Measurements from ENCODE around the gene REC8.

Gene REC8

GRCh38 chr14:24160499-24160849 is 11.4 kb upstream of the REC8 start:
- no peak for DNase-seq

- peak; percentile 90 for DNase-seq
These were observed 10.8 kb upstream of the REC8 start, which contains the start of gene IRF9 for GRCh38 chr14:24160850-24161804. TSS of gene IRF9 (plus strand) at chr14:24161265. CDS start at chr14:24162145, 880 bp downstream.

GRCh38 chr14:24162093-24162492 is 9.8 kb upstream of the REC8 start:
- no peak for DNase-seq

DNA sequence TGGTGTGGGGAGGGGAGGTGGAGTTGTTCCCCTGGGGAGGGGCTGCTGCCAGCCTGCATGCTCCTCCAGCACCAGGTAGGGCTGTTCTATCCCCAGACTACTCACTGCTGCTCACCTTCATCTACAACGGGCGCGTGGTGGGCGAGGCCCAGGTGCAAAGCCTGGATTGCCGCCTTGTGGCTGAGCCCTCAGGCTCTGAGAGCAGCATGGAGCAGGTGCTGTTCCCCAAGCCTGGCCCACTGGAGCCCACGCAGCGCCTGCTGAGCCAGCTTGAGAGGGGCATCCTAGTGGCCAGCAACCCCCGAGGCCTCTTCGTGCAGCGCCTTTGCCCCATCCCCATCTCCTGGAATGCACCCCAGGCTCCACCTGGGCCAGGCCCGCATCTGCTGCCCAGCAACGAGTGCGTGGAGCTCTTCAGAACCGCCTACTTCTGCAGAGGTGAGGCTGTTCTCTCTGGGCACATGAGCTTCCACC is 7.3 kb upstream of the REC8 start:
- DNase-seq, result no peak

DNA sequence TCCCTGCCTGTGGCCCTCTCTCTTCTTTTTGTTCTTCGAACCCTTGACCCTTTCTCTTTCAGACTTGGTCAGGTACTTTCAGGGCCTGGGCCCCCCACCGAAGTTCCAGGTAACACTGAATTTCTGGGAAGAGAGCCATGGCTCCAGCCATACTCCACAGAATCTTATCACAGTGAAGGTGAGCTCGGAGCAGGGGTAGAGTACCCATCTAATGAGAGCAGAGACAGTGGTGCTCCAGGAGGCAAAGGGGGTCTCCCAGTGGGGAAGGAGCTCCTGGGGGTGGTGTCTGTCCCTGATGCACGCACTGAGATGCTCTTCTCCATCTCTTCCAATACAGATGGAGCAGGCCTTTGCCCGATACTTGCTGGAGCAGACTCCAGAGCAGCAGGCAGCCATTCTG is 6.1 kb upstream of the REC8 start:
- DNase-seq, result no peak

GRCh38 chr14:24167469-24168114 is 4.3 kb upstream of the REC8 start:
- no peak for DNase-seq

- DNase-seq, result no peak
These were observed 481 bp downstream of the REC8 start for GRCh38 chr14:24172261-24172860.

- DNase-seq, result no peak
These were observed 996 bp downstream of the REC8 start for GRCh38 chr14:24172871-24173281.

DNA sequence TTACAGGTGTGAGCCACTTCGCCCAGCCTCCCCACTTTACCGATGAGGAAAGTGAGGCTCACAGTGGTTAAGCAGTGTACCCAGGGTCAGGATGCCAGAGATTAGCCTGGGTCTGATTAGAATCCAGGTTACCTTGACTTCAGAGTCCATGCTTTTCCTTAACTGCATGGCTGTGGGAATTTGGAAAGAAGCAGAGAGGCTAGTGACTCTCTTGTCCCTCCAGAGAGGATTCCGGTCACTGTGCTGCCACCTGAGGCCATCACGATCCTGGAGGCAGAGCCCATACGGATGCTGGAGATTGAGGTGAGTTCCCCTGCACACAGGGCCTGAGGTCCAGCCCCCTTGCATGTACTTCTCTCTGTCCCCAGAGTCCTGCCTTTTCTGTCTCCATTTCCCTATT is 4.7 kb downstream of the REC8 start:
- DNase-seq, result no peak

DNA sequence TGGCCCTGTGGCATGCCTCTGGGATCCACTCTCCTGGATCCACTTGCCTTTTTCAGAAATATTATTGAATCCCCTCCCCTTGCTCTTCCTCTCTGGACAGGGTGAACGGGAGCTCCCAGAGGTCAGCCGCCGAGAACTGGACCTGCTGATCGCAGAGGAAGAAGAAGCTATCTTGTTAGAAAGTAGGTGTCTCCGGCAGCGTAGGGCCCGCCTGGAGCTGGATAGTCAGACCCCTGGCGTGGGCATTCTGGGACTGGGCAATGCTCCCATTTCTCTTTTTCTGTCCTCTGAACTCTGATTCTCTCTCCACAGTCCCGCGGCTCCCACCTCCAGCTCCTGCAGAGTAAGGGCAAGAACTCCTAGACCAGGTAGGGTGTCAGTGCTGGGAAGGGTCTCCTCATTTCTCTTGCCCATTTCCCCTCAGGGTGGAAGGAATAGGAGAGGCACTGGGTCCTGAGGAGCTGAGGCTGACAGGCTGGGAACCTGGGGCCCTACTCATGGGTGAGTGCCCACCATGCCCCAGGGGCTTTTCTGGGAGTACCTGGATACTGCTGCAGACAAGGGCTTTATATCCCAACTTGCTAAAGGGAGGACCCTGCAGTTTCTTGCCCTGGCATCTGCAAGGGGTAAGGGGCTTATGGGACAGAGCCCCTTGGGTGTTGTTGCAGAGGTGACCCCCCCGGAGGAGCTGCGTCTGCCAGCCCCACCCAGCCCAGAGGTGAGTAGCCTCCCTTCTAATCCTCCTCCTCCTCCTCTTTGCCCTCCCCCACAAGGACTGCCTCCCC is 5.4 kb downstream of the REC8 start:
- no peak for DNase-seq

DNA sequence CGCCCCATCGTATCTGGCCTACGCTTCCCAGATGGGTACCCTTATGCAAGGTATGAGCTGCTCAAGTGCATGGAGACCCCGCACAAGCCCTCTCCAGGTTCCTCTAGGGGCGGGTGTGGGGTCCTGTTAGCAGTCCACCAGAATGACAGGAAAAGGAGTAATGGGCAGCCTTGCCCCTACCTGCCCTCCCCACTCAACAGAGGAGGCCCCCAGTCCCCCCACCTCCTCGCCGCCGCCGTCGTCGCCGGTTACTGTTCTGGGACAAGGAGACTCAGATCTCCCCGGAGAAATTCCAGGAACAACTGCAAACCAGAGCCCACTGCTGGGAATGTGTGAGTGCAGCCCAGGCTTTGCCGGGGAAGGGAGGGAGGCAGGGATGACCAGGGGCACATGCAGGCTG is 6.0 kb downstream of the REC8 start:
- no peak for DNase-seq

DNA sequence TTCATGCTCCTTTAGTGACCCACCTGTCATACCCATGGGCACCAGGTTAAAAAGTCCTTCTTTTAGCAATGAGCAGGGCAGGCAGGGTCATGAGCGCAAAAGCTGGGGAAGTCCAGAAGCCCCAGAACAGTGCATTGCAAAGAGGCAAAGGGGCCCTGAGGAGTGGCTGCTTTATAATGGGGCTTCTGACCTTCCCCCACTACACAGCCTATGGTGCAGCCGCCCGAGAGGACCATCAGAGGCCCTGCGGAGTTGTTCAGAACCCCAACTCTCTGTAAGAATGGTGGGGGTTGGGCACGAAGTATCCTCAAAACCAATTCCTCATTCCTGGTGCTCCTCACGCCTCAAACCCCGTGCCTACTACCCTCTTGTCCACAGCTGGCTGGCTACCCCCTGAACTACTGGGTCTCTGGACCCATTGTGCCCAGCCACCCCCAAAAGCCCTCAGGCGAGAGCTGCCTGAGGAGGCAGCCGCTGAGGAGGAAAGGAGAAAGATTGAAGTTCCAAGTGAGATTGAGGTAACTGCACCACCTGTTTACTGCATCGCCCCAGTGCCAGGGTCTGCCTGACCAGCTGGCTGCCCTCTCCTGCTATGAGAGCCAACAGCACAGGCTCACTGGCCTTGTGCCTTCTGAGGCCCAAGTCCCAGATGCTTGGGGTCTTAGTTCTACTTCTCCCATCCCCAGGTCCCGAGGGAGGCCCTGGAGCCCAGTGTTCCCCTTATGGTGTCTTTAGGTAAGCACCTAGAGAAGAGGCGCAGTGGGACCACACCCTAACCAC is 6.7 kb downstream of the REC8 start:
- DNase-seq, result no peak

DNA sequence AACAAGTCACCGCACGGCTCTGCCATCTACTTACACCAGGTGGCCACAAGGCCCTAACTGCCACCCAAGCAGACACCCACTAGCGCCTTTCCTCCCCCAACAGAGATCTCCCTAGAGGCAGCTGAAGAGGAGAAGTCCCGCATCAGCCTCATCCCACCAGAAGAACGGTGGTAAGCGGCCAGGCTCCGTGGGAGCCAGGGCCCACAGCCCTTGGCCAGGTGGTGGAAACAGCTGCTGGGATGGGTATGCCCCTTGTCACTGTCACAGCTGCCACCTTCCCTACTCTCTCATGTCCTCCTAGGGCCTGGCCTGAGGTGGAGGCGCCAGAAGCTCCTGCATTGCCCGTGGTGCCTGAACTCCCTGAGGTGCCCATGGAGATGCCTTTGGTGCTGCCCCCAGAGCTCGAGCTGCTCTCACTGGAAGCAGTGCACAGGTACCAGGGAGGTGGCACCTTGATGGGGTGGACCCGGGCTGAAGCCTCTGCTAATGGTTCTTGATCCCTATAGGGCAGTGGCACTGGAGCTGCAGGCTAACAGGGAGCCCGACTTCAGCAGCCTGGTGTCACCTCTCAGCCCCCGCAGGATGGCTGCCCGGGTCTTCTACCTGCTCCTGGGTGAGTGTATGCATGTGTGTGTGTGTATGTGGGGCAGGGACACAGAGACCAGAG is 7.5 kb downstream of the REC8 start:
- no peak for DNase-seq

- DNase-seq, result no peak
These were observed 8.3 kb downstream of the REC8 start for GRCh38 chr14:24179961-24180796.

- DNase-seq, result no peak
These were observed 9.6 kb downstream of the REC8 start for GRCh38 chr14:24181371-24182077.

- no peak for DNase-seq
These were observed 10.4 kb downstream of the REC8 start for GRCh38 chr14:24182110-24182882.

- no peak for DNase-seq
These were observed 11.2 kb downstream of the REC8 start for GRCh38 chr14:24183014-24183481.

- no peak for DNase-seq
These were observed 12.5 kb downstream of the REC8 start for GRCh38 chr14:24184104-24184970.

Measured in NCI-H524 treated with DMSO at 0.1 percent for 48 hours (cell line).